Suprapubic skin (tissue), 4 donors: ENCODE results near the gene DIS3L.

Source experiments
- POLR2A ChIP-seq, 2 donors: fragments of 450-650 bp; IDR thresholded peaks; one replicate each; pipeline ENCODE4 v1.6.1; 2017; ENCODE audit warnings: antibody characterized with exemption in 2 of 2, mild to moderate bottlenecking in 2 of 2, moderate library complexity in 2 of 2
- POLR2AphosphoS5 ChIP-seq, 3 donors: sonication (generic); formaldehyde crosslinking; IDR thresholded peaks; one replicate each; pipeline ENCODE4 v1.6.1; 2017; ENCODE audit warnings: antibody characterized with exemption in 3 of 3
- TF ChIP-seq, protein P1 (sequence below), 2 donors: fragments of 200-600 bp in 1 of 2; fragments of 450-650 bp in 1 of 2; sonication (generic) in 1 of 2; IDR thresholded peaks; one replicate each; pipeline ENCODE4 v1.5.1; 2016 to 2019; ENCODE audit warnings: antibody characterized with exemption in 2 of 2, mild to moderate bottlenecking in 1 of 2, moderate library complexity in 1 of 2

DNA sequence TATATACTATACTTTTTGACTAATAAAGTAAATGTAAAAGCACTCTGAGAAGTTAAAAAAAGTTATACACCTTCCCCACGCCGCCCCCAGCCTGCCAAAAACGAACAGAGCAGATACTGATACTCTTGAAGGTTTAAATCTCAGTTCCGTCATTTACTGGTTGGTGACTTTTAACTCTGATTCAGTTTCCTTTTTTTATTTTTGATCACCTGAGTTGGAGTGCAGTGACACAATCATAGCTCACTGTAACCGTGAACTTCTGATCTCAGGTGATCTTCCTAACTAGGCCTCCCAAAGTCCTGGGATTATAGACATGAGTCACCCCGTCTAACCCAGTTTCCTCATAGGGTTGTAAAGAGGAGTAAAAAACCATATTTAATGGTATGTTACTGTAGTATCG is 66.4 kb downstream of the DIS3L start:
- TF ChIP-seq, protein P1, sequence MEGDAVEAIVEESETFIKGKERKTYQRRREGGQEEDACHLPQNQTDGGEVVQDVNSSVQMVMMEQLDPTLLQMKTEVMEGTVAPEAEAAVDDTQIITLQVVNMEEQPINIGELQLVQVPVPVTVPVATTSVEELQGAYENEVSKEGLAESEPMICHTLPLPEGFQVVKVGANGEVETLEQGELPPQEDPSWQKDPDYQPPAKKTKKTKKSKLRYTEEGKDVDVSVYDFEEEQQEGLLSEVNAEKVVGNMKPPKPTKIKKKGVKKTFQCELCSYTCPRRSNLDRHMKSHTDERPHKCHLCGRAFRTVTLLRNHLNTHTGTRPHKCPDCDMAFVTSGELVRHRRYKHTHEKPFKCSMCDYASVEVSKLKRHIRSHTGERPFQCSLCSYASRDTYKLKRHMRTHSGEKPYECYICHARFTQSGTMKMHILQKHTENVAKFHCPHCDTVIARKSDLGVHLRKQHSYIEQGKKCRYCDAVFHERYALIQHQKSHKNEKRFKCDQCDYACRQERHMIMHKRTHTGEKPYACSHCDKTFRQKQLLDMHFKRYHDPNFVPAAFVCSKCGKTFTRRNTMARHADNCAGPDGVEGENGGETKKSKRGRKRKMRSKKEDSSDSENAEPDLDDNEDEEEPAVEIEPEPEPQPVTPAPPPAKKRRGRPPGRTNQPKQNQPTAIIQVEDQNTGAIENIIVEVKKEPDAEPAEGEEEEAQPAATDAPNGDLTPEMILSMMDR (IDR thresholded peaks at IDR 0.05) = no peak
- no peak for TF ChIP-seq POLR2A (IDR thresholded peaks at IDR 0.05)
- TF ChIP-seq POLR2AphosphoS5 (IDR thresholded peaks at IDR 0.05) = no peak
